Activated CD4-positive, alpha-beta memory T cell treated with anti-CD3 and anti-CD28 coated beads, Interleukin-2, amount 10 ng/mL, durations not matched to agents 7 days and 5 days (primary cell): Measurements from ENCODE around the gene LCN1. TPM values are rescaled to one million over a fixed set of nuclear protein-coding genes. Genes with fewer than 3 reads are reported as not detected.

Source experiments
- CTCF ChIA-PET: fragments of 350-600 bp; sonication (Branson Sonifier 250); formaldehyde crosslinking; loops from one replicate; lab custom pipeline; 2021; ENCODE audit warnings: antibody characterized with exemption, inconsistent platforms; lab: Charles Lee
- POLR2A ChIA-PET: fragments of 350-600 bp; sonication (Branson Sonifier 250); formaldehyde crosslinking; loops from one replicate; lab custom pipeline; 2021; ENCODE audit warnings: antibody characterized with exemption; lab: Charles Lee
- DNase-seq: peaks from one replicate; pipeline ENCODE4 v3.0.0-alpha.2; 2020
- H3K27ac Mint-ChIP-seq: one replicate; pipeline ENCODE4 v1.8.0; 2021; ENCODE audit warnings: mild to moderate bottlenecking, mixed read lengths
- H3K27me3 Mint-ChIP-seq: one replicate; pipeline ENCODE4 v1.8.0; 2021; ENCODE audit warnings: mixed read lengths
- H3K36me3 Mint-ChIP-seq: one replicate; pipeline ENCODE4 v1.8.0; 2021; ENCODE audit warnings: low read depth, mixed read lengths
- H3K4me1 Mint-ChIP-seq: one replicate; pipeline ENCODE4 v1.8.0; 2021; ENCODE audit warnings: mixed read lengths
- H3K4me3 Mint-ChIP-seq: one replicate; pipeline ENCODE4 v1.8.0; 2021; ENCODE audit warnings: mild to moderate bottlenecking, mixed read lengths
- H3K9me3 Mint-ChIP-seq: one replicate; pipeline ENCODE4 v1.8.0; 2021; ENCODE audit warnings: mixed read lengths
- total RNA-seq, 2 experiments: library from RNA; stranded (reverse); gene quantifications; one replicate each; pipeline ENCODE4 v1.2.3, GENCODE V29; 2021

LCN1 gene
- total RNA-seq, result not detected

DNA sequence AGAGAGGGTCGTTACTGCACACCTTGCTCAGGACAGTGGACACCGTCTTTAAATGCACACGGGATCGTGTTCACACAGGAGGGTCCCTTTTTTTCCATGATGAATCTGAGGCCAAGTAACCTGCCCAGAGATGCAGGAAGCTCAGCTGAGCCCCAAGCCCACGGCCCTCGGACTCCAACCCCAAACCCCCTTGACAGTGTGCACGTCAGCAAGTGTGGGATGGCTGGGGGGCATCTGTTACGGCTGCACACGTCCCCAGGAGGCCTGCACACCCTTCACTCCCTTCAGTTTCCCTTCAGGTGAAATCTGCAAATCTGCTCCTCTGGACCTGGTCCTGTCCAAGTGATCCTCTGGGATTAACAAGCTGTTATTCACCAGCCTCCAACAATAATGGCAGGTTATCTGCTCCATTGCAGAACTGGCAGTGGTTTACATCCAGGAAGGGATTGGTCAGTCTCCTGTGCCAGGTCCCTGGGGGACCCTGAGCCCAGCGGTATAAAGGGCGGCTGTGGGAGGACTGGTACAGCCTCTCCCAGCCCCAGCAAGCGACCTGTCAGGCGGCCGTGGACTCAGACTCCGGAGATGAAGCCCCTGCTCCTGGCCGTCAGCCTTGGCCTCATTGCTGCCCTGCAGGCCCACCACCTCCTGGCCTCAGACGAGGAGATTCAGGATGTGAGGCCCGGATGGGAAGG lies at the start of gene LCN1:
Gene LCN1 (plus strand): TSS at position 525 of the 692 bp plus-strand sequence. CDS start 58 bp downstream, at position 583.
- Mint-ChIP-seq H3K4me1 (peaks cover 5% of the 10 kb centered on the region), H3K36me3 (no peaks in the 10 kb centered on the region), H3K27me3 (peaks cover 26% of the 10 kb centered on the region), H3K27ac (no peak within 1 kb of the TSS), H3K4me3 (no peak within 1 kb of the TSS), H3K9me3 (no peaks in the 10 kb centered on the region)
- POLR2A ChIA-PET, result no interaction called here
- DNase-seq, result no peak
- CTCF ChIA-PET, result no interaction called here

DNA sequence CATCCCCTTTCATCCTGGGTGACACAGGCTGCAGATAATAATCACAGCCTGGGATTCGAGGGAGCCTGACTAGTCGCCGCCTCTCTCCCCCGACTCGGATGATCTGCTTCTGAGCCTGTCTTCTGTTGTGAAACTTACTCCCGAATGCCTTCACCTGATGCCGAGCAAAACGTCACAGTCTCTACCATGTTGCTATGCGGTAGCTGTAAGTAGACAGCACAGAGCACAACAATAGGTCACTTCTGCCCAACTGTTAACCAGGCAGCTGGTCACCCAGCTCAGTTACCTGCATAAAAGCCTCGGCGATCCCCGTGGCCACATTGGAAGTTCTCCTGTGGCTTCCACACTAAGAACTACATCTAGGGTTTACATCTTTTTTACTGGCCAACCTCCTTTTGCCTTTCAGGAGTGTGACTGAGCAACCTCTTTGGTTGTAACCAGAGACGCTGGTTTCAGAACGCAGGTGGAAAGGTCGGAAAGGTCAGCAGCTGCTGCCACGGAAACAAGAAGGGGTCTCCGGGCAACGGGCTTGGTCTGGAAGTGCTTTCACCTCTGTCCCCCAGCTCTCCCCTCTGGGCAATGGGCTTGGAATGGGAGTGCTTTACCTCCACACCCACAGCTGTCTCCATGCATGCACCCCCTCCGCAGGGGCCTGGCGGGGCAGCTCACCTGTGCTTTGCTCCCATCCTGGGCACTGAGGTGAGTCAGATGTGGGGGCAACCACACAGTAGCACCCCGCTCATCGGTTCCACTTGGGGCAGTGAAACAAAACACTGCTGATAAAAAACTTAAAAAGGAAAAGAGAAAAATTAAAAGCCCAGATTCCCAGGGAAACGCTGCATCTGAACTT lies 49.2 kb upstream of the LCN1 start:
- no peak for DNase-seq
- H3K27me3 Mint-ChIP-seq, result peaks cover 13% of the 10 kb centered on the region
- no peak overlapping the region for H3K4me3 Mint-ChIP-seq
- POLR2A ChIA-PET, result interaction anchor here (0.6 to 0.8 kb wide), 2 partner anchors 9 to 1253 kb away, joined by 3 to 4 read pairs; no protein-coding TSS in a partner anchor
- H3K9me3 Mint-ChIP-seq, result no peaks in the 10 kb centered on the region
- H3K27ac Mint-ChIP-seq, result no peak overlapping the region
- CTCF ChIA-PET, result interaction anchor here (0.7 to 1.8 kb wide), 3 partner anchors 8 to 33 kb away, joined by 3 to 4 read pairs (median 3); no protein-coding TSS in a partner anchor
- peaks cover 38% of the 10 kb centered on the region for H3K4me1 Mint-ChIP-seq
- peaks cover 9% of the 10 kb centered on the region for H3K36me3 Mint-ChIP-seq

DNA sequence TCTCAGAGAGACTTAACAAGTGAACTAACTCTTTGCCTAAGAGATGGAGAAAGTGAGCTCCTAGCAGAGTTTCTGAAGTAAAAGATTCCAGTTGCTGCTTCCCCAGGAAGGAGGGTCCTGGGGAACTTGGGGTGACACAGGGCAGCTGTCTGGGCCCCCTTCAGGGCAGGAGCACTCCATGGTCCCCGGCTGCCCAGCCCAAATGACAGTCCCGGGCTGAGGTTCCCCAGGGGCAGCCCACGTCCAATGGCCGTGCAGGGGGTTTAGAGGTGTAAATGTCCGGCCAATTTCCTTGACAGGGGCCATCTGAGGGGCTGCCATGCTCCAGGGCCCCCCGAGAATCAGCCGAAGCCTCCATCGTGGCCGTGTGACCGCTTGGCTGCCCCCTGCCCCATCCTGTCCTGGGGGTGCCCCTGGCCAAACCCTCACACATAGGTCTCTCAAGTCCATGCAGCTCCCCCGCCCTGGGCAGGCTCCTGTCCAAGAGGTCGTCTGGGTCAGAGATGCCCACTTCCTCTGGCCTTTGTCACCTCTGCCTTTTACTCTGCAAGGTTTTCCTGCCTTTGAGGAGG lies 47.2 kb upstream of the LCN1 start:
- H3K36me3 Mint-ChIP-seq, result peaks cover 8% of the 10 kb centered on the region
- no peak overlapping the region for H3K4me3 Mint-ChIP-seq
- POLR2A ChIA-PET, result no interaction called here
- H3K27me3 Mint-ChIP-seq, result peaks cover 30% of the 10 kb centered on the region
- no peak overlapping the region for H3K27ac Mint-ChIP-seq
- H3K9me3 Mint-ChIP-seq, result no peaks in the 10 kb centered on the region
- peaks cover 33% of the 10 kb centered on the region for H3K4me1 Mint-ChIP-seq
- CTCF ChIA-PET, result interaction anchor here (0.9 to 1.2 kb wide), 2 partner anchors 19 to 31 kb away, joined by 4 read pairs; no protein-coding TSS in a partner anchor
- DNase-seq, result no peak

DNA sequence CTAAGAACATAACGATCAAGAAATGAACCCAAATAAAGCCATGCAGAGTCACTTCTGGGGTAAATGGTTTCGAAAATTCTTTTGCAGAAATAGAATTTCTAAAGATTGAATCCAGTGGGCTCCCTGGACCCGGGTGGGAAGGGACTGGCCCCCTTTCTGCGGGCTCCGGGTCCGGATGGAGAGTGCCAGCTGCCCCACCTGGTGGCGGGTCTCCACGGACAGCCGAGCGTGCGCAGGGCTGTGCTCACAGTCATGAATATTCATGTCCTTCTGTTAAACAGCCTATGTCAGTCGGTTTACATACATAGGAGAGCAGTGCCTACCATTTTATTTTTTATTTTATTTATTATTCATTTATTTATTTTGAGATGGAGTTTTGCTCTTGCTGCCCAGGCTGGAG lies 46.3 kb upstream of the LCN1 start:
- ChIA-PET POLR2A (no interaction called here), CTCF (interaction anchor here (0.9 to 1.2 kb wide), 2 partner anchors 20 to 30 kb away, joined by 4 read pairs; no protein-coding TSS in a partner anchor)
- Mint-ChIP-seq H3K9me3 (no peaks in the 10 kb centered on the region), H3K36me3 (peaks cover 8% of the 10 kb centered on the region), H3K27me3 (peaks cover 30% of the 10 kb centered on the region), H3K4me3 (no peak overlapping the region), H3K27ac (no peak overlapping the region), H3K4me1 (peaks cover 25% of the 10 kb centered on the region)
- peak; percentile 43 for DNase-seq

DNA sequence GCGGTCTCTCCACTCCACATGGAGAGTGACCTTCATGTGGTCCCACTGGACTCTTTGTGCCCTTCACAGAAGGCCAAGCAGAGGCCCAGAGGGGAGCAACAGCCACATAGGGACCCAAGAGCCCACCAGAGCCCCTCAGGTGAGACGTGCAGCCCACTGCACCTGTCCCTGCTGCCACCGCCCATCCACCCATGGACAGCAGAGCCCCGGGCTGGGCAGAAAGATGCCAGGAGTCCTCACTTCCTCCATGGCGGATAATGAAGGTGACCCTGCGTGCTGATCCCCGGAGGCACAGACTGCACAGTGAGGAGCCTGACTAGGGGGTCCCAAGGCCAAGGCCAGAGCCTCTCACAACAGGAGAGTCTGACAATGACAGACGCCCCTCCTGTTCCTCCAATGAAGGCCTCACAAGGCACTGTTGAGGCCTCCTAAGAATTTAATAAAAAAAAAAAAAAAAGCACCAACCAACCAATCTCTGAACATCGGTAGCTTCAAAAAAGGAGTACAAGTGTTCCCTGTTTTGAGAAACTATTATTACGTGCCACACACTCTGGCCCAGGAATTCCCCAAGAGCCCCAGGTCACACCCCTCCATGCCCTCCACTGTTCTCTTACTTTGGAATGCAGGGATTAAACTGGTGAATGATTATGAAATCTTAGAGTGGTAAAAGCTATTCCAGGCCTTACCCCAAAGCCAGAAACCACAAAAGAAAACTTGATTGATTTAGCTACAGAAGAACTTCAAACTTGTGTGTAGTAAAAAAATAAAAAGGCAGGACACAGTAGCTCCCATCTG lies 44.5 kb upstream of the LCN1 start:
- Mint-ChIP-seq H3K27ac (no peak overlapping the region), H3K4me3 (no peak overlapping the region), H3K36me3 (peaks cover 3% of the 10 kb centered on the region), H3K27me3 (peaks cover 40% of the 10 kb centered on the region), H3K9me3 (no peaks in the 10 kb centered on the region), H3K4me1 (peaks cover 11% of the 10 kb centered on the region)
- POLR2A ChIA-PET, result interaction anchor here (1.5 to 2.5 kb wide), 2 partner anchors 8 to 23 kb away, joined by 3 to 10 read pairs; no protein-coding TSS in a partner anchor
- CTCF ChIA-PET, result interaction anchor here (0.7 kb wide), 1 partner anchor 22 kb away, joined by 3 read pairs; no protein-coding TSS in a partner anchor
- DNase-seq, result no peak

DNA sequence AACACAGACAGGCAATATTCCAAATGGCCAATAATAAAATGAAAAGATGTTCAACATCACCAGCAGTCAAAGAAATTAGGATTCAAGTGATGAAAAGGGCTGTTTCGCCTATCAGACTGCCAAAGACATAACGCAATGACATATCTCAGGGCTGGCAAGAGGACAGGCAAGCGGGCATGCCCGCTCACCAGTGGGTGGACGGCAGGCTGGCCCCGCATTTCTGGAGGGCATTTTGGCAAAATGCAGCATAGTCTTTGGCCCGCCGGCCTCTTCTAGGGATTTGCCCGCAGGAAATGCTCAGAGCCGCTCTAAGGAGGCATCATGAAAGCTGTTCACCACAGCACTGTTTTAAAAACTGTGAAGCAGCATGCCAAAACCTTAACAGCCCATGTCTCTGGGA lies 43.0 kb upstream of the LCN1 start:
- Mint-ChIP-seq H3K9me3 (no peaks in the 10 kb centered on the region), H3K4me3 (peak overlapping the region; percentile 74), H3K27ac (no peak overlapping the region), H3K36me3 (peaks cover 3% of the 10 kb centered on the region), H3K4me1 (peaks cover 9% of the 10 kb centered on the region), H3K27me3 (peaks cover 47% of the 10 kb centered on the region)
- no peak for DNase-seq
- ChIA-PET POLR2A (interaction anchor here (1.5 to 2.5 kb wide), 2 partner anchors 9 to 21 kb away, joined by 3 to 10 read pairs; no protein-coding TSS in a partner anchor), CTCF (interaction anchor here (0.6 kb wide), 1 partner anchor 28 kb away, joined by 3 read pairs; no protein-coding TSS in a partner anchor)

DNA sequence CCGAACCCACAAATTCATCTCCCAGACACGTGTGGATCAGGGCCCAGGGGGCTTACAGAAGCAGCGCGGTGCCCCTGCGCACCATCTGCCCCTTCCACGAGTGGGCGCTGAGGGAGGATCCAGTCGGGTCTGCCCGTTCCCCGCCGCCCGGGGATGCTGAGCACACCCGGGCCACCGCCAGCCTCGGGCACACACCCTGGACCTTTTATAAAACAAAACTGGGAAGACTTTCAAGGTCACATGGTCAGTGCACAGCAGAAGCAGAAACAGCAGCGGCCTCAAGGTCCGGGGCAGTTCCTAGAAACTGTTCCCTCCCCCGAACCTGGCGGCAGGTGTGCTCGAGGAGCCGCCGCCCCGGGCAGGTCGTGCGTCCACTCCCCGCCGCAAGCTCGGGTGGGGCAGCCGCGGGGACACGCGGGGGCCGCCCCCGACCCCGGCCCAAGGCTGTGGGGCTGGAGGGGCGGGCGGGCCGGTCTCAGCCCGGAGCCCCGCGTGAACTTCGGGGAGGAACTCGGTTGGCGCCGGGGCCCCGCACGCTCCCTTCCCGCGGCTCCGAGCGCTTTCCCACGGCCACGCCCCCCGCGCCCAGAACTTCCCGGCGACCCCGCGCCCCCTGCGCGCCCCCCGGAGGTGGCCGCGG lies 42.3 kb upstream of the LCN1 start:
- ChIA-PET POLR2A (interaction anchor here (2.5 kb wide), 1 partner anchor 10 kb away, joined by 10 read pairs; no protein-coding TSS in a partner anchor), CTCF (interaction anchor here (0.6 kb wide), 1 partner anchor 29 kb away, joined by 3 read pairs; no protein-coding TSS in a partner anchor)
- DNase-seq, result no peak
- Mint-ChIP-seq H3K27ac (no peak overlapping the region), H3K4me3 (peak overlapping the region; percentile 74), H3K9me3 (no peaks in the 10 kb centered on the region), H3K27me3 (peaks cover 51% of the 10 kb centered on the region), H3K36me3 (peaks cover 3% of the 10 kb centered on the region), H3K4me1 (peaks cover 9% of the 10 kb centered on the region)

DNA sequence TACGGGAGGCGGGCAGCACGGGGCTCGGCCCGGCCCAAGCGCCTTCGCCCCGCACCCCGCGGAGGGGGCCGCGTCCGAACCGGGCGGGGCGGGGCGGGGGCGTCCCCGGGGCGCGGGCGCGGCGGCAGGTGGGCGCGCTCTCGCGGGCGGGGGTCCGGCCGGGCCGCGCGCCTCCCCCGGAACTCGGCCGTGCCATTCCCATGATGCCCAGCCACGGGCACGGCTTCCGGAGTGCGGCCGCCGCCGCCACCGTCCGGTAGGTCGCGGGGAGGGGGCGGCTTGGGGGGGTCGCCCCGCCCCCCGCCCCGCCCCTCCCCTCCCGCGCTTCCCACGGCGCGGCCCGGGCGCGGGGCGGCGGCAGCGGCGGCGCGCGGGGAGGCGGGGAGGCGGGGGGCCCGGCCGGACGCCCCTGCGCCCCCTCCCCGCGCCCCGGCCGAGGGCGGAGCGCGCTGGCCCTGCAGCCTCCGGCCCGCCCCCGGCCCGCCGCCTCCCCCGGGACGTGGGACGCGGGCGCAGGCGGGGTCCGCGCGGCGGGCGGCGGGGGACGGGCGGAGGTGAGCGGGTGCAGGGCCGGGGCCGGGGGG lies 41.7 kb upstream of the LCN1 start, which contains the start of gene PPP1R26:
Gene PPP1R26 (plus strand): TSS at position 314 of the 584 bp plus-strand sequence. CDS start 4,729 bp downstream, outside the sequence.
- Mint-ChIP-seq H3K27me3 (peaks cover 51% of the 10 kb centered on the region), H3K36me3 (peaks cover 3% of the 10 kb centered on the region), H3K4me1 (peaks cover 9% of the 10 kb centered on the region), H3K4me3 (peak within 1 kb of the TSS; percentile 74), H3K27ac (no peak within 1 kb of the TSS), H3K9me3 (no peaks in the 10 kb centered on the region)
- no peak for DNase-seq
- ChIA-PET CTCF (interaction anchor here (0.6 to 2.0 kb wide), 3 partner anchors 8 to 26 kb away, joined by 3 to 6 read pairs (median 3); no protein-coding TSS in a partner anchor), POLR2A (no interaction called here)

DNA sequence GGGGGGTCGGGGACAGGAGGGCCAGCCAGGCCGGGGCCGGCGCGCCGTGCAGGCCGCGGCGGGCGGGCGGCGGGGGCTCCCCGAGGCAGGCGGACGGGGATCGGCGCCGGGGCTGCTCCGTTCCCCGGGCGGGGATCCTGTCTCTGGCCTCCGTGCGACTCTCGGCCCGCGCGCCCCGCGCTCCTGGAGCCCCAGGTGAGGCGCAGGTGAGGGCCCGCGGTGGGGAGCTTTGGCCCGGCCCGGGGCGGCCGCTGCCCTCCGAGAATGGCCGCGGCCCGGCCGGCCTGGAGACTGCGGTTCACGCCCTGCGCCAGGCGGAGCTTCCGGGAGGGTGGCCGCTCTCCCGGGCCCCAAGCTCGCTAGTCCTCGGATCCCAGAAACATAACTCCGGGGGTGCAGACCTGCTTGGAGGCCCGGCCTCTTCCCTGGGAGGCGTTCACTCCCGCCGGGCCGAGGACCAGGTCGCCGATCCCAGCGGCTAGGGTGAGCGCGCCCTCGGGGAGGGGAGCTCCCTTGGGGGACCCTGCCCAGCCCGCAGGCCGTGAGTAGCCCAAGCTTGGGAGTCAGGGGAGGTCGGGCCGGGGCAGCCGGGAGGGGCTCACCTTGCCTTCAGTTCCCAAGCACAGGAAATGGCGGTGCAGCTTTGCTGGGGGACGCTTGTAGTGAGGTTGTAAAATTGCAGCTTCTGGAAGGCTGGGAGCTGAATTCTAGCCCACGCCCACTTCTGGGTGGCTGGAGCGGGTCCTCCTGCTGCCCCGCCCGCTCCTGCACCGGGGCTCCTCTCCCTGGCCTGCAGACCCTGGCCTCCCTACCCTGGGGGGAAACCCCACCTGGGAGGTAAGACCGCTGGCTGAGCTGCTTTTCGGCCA lies 40.9 kb upstream of the LCN1 start:
- no peak for DNase-seq

DNA sequence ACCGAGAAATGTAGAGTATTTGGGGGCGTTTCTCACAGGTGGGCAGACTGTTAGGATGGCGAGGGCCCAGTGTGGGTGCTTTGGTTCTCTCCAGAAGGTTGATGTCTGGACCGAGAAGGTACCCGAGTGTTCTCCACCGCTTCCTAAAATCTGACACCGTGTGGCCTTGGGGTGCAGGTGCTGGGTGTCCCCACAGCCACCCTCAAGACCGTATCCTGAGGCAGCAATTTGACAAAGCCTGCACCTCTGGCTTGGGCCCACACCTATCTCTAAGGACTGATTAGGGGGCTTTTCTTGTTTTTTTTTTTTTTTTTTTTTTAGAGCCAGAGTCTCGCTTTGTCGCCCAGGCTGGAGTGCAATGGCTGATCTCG lies 40.3 kb upstream of the LCN1 start:
- CTCF ChIA-PET, result interaction anchor here (0.7 to 2.0 kb wide), 3 partner anchors 9 to 64 kb away, joined by 3 to 6 read pairs (median 4); no protein-coding TSS in a partner anchor
- Mint-ChIP-seq H3K27me3 (peaks cover 47% of the 10 kb centered on the region), H3K4me3 (peak overlapping the region; percentile 27), H3K9me3 (no peaks in the 10 kb centered on the region), H3K27ac (no peak overlapping the region), H3K36me3 (peaks cover 3% of the 10 kb centered on the region), H3K4me1 (peaks cover 9% of the 10 kb centered on the region)
- peak; percentile 27 for DNase-seq
- POLR2A ChIA-PET, result interaction anchor here (0.8 to 1.0 kb wide), 3 partner anchors 9 to 20 kb away, joined by 4 to 5 read pairs (median 5); partner anchors contain the start of gene MRPS2

More for the DNA sequence above, 40.9 kb upstream of the LCN1 start:
- H3K27ac Mint-ChIP-seq, result no peak overlapping the region
- peaks cover 3% of the 10 kb centered on the region for H3K36me3 Mint-ChIP-seq
- no peaks in the 10 kb centered on the region for H3K9me3 Mint-ChIP-seq
- no peak overlapping the region for H3K4me3 Mint-ChIP-seq
- CTCF ChIA-PET, result interaction anchor here (0.6 to 2.0 kb wide), 5 partner anchors 9 to 63 kb away, joined by 3 to 6 read pairs (median 3); no protein-coding TSS in a partner anchor
- H3K27me3 Mint-ChIP-seq, result peaks cover 51% of the 10 kb centered on the region
- peaks cover 9% of the 10 kb centered on the region for H3K4me1 Mint-ChIP-seq
- POLR2A ChIA-PET, result interaction anchor here (0.8 to 1.0 kb wide), 4 partner anchors 8 to 20 kb away, joined by 4 to 5 read pairs (median 4); partner anchors contain the start of gene MRPS2
